Hepatocyte (in vitro differentiated cells): ENCODE data around the gene SIGLECL1.

Experiments used
- EZH2 ChIP-seq: fragments of 200-600 bp; sonication (generic); IDR thresholded peaks from 2 replicates; pipeline ENCODE4 v1.6.1; 2016; ENCODE audit warnings: antibody characterized with exemption, mild to moderate bottlenecking, borderline replicate concordance
- TF ChIP-seq, protein P1 (sequence below): fragments of 200-600 bp; sonication (generic); IDR thresholded peaks from 2 replicates; pipeline ENCODE4 v1.5.1; 2016; ENCODE audit warnings: antibody characterized with exemption, mild to moderate bottlenecking; ENCODE audit not compliant: poor library complexity

DNA sequence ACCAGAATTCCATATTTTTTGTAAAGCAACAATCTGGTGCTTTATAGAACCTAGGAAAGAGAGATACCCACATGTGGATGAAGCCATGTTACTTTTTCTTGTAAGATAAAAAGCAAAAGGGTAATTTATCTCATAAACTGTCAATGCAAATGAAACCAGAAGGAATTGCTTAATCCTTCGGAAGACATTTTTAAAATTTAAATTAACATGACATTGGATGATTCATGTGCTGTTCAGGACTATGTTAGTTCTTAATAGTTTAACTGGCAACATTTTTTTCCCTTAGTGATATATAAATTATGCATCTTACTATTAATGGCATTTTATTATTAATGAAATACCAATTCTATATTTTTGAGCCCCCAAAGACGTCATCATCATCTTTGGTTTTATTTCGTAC, 34.8 kb downstream of the SIGLECL1 start:
- TF ChIP-seq, protein P1, sequence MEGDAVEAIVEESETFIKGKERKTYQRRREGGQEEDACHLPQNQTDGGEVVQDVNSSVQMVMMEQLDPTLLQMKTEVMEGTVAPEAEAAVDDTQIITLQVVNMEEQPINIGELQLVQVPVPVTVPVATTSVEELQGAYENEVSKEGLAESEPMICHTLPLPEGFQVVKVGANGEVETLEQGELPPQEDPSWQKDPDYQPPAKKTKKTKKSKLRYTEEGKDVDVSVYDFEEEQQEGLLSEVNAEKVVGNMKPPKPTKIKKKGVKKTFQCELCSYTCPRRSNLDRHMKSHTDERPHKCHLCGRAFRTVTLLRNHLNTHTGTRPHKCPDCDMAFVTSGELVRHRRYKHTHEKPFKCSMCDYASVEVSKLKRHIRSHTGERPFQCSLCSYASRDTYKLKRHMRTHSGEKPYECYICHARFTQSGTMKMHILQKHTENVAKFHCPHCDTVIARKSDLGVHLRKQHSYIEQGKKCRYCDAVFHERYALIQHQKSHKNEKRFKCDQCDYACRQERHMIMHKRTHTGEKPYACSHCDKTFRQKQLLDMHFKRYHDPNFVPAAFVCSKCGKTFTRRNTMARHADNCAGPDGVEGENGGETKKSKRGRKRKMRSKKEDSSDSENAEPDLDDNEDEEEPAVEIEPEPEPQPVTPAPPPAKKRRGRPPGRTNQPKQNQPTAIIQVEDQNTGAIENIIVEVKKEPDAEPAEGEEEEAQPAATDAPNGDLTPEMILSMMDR, result no peak
- no peak for TF ChIP-seq EZH2
